ENCODE measurements around the gene PDGFA. TPM values are rescaled to one million over a fixed set of nuclear protein-coding genes. Genes with fewer than 3 reads are reported as not detected.

PDGFA gene
- total RNA-seq, 2 experiments from 2014 or later = 0.50 to 0.79 TPM

DNA sequence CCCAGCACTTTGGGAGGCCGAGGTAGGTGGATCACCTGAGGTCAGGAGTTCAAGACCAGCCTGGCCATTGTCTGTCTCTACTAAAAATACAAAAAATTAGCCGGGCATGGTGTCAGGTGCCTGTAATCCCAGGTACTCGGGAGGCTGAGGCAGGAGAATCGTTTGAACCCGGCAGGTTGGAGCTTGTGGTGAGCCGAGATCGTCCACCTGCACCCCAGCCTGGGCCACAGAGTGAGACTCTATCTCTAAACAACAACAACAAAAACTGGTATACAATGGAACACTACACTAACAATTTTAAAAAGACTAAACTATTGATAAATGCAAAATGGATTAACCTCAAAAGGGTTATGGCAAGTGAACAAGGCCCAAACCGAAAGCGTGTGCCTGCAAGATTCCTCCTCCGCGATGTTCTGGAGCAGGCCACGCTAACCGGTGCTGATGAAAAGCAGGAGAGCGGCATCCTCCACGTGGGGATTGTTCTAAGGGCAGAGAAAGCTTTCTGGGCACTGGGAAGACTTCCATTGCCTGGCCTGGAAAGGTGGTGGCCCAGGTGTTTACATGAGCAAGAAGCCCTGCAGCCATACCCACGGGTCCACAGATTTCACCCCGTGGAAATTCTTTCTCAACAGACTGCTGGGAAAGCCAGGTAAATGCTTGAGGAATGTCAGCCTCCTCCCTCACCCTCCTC, 53.8 kb downstream of the PDGFA start:
- H3K4me3 Mint-ChIP-seq = no peak overlapping the region
- H3K36me3 Mint-ChIP-seq (ENCODE audit: low read depth) = no peaks in the 10 kb centered on the region
- H3K27me3 Mint-ChIP-seq (ENCODE audit: low read depth) = no peaks in the 10 kb centered on the region
- POLR2A ChIA-PET = no interaction called here
- CTCF ChIA-PET = no interaction called here
- ATAC-seq (no peak), DNase-seq (no peak)
- H3K27ac Mint-ChIP-seq = no peak overlapping the region
- peaks cover 4% of the 10 kb centered on the region for H3K9me3 Mint-ChIP-seq (ENCODE audit: insufficient read depth)
- peaks cover 4% of the 10 kb centered on the region for H3K4me1 Mint-ChIP-seq (ENCODE audit: low read depth)

- POLR2A ChIA-PET = no interaction called here
- H3K4me1 Mint-ChIP-seq (ENCODE audit: low read depth) = peaks cover 4% of the 10 kb centered on the region
- ATAC-seq = no peak
Measured at GRCh38 chr7:464454-465401, 54.9 kb downstream of the PDGFA start.

GRCh38 chr7:463817-464453, 55.7 kb downstream of the PDGFA start:
- ChIA-PET CTCF (no interaction called here), POLR2A (no interaction called here)
- ATAC-seq (no peak), DNase-seq (no peak)
- H3K4me3 Mint-ChIP-seq = no peak overlapping the region
- H3K9me3 Mint-ChIP-seq (ENCODE audit: insufficient read depth) = peaks cover 2% of the 10 kb centered on the region
- no peaks in the 10 kb centered on the region for H3K36me3 Mint-ChIP-seq (ENCODE audit: low read depth)
- H3K27me3 Mint-ChIP-seq (ENCODE audit: low read depth) = no peaks in the 10 kb centered on the region
- peaks cover 3% of the 10 kb centered on the region for H3K4me1 Mint-ChIP-seq (ENCODE audit: low read depth)
- H3K27ac Mint-ChIP-seq = no peak overlapping the region

More at GRCh38 chr7:464454-465401, 54.9 kb downstream of the PDGFA start:
- CTCF ChIA-PET = no interaction called here
- Mint-ChIP-seq H3K27me3 (ENCODE audit: low read depth) (no peaks in the 10 kb centered on the region), H3K4me3 (no peak overlapping the region), H3K27ac (no peak overlapping the region), H3K9me3 (ENCODE audit: insufficient read depth) (peaks cover 4% of the 10 kb centered on the region), H3K36me3 (ENCODE audit: low read depth) (no peaks in the 10 kb centered on the region)
- no peak for DNase-seq

GRCh38 chr7:463362-463781, 56.3 kb downstream of the PDGFA start:
- Mint-ChIP-seq H3K4me1 (ENCODE audit: low read depth) (no peaks in the 10 kb centered on the region), H3K36me3 (ENCODE audit: low read depth) (no peaks in the 10 kb centered on the region), H3K9me3 (ENCODE audit: insufficient read depth) (no peaks in the 10 kb centered on the region), H3K4me3 (no peak overlapping the region), H3K27ac (no peak overlapping the region), H3K27me3 (ENCODE audit: low read depth) (no peaks in the 10 kb centered on the region)
- ChIA-PET POLR2A (no interaction called here), CTCF (no interaction called here)
- ATAC-seq (no peak), DNase-seq (no peak)

DNA sequence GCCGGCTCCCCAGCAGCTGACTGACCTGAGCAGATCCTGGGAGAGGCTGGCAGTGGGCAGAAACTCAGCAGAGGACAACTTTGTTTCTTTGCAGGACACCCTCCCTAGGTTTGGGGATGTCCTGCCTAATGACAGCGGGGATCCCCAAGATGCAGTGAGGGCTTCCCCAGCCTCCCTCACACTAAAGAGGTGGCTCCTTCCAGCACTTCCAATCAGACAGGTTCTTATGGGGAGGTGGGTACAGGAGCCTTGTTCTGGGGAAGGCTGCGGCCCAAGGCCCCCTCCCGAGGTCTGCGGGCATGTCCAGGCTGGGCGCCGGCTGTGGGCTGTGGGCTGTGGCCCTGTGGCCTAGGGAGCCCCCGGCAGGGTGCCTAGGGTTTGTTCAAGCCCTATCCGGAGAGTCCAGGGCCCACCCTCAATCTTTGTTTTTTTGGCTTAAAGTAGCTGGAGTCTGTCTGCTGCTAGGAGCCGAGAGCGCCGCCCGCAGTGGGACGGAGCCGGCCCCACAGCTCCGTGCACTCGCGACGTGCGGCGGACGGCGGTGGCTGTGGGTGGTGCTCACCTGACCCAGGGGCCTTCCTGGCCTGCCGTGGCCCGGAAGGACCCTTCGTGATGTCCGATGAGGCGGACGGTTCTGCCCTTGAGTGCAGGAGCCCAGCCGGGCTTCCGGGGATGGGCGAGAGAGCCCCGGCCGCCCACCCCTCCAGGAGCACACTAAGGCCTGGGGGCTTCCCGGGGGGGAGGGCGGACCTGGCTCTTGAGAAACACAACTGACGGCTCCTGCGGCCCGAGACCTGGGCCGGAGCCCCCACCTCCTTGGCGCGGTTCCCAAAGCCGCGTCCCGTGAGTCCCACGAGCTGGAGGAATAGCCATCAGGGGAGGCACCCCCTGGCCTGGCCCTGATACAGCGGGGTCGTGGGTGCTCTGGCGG, 57.2 kb downstream of the PDGFA start:
- POLR2A ChIA-PET = no interaction called here
- no peak overlapping the region for H3K27ac Mint-ChIP-seq
- CTCF ChIA-PET = no interaction called here
- H3K4me1 Mint-ChIP-seq (ENCODE audit: low read depth) = no peaks in the 10 kb centered on the region
- ATAC-seq (no peak), DNase-seq (no peak)
- H3K9me3 Mint-ChIP-seq (ENCODE audit: insufficient read depth) = no peaks in the 10 kb centered on the region
- no peaks in the 10 kb centered on the region for H3K36me3 Mint-ChIP-seq (ENCODE audit: low read depth)
- H3K27me3 Mint-ChIP-seq (ENCODE audit: low read depth) = no peaks in the 10 kb centered on the region
- H3K4me3 Mint-ChIP-seq = no peak overlapping the region

DNA sequence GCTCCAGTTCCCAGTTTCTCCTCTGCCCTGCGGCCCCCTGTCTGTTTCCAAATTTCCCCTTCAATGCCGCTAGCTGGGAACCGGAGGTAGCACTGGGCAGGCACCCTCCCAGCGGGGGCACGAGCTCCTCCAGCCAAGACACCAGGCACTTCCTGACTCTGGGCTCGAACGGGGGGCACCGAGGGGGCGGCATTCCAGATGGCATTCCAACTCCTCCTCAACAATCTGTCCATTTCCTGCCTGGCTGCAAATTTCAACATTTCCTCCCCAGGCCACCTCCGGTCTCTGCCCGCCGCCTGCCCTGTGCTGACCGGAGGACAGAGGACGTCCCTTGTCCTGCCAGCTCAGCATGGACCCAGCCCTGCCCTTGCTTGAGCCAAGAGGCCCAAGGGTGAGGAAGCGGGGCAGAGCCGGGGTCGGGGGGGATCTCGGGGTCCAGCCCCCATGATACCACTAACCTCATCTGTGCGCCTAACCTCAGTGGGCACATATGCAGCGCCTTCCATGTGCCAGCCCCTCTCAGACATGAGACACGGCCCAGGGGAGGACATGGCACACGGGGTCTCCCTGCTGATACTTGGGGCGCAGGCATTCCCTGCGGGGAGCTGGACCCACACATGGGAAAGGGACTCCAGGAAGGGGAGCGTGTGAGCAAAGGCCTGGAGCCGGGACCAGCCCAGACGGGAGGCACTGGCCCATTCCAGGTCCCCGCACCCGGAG, 58.0 kb downstream of the PDGFA start:
- no peak for ATAC-seq
- H3K27me3 Mint-ChIP-seq (ENCODE audit: low read depth) = no peaks in the 10 kb centered on the region
- CTCF ChIA-PET = no interaction called here
- POLR2A ChIA-PET = no interaction called here
- H3K9me3 Mint-ChIP-seq (ENCODE audit: insufficient read depth) = no peaks in the 10 kb centered on the region
- H3K27ac Mint-ChIP-seq = no peak overlapping the region
- DNase-seq = no peak
- H3K4me3 Mint-ChIP-seq = no peak overlapping the region
- H3K36me3 Mint-ChIP-seq (ENCODE audit: low read depth) = no peaks in the 10 kb centered on the region
- no peaks in the 10 kb centered on the region for H3K4me1 Mint-ChIP-seq (ENCODE audit: low read depth)

DNA sequence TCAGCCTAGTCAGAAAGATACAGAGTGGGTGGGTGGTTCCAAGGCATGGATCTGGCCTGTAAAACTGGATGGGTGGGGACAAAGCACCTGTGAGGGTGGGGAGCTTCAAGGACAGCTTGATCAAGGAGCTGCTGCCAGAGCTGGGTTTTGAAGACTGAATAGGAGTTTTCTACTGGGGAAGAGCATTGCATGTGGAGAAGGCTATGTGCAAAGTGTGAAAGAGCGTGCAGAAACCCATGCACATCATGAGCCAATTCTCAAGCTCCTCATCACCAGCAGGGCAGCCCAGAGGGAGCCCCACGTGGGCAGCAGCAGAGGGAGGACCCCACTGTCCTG, 58.6 kb downstream of the PDGFA start:
- DNase-seq = no peak

GRCh38 chr7:460374-461116, 59.1 kb downstream of the PDGFA start:
- Mint-ChIP-seq H3K4me1 (ENCODE audit: low read depth) (no peaks in the 10 kb centered on the region), H3K9me3 (ENCODE audit: insufficient read depth) (no peaks in the 10 kb centered on the region), H3K27ac (no peak overlapping the region), H3K4me3 (no peak overlapping the region), H3K36me3 (ENCODE audit: low read depth) (no peaks in the 10 kb centered on the region), H3K27me3 (ENCODE audit: low read depth) (no peaks in the 10 kb centered on the region)
- ChIA-PET CTCF (no interaction called here), POLR2A (no interaction called here)
- no peak for ATAC-seq
- DNase-seq = no peak

More for the DNA sequence above, 58.6 kb downstream of the PDGFA start:
- ATAC-seq = no peak
- Mint-ChIP-seq H3K27ac (no peak overlapping the region), H3K9me3 (ENCODE audit: insufficient read depth) (no peaks in the 10 kb centered on the region), H3K4me3 (no peak overlapping the region), H3K4me1 (ENCODE audit: low read depth) (no peaks in the 10 kb centered on the region), H3K36me3 (ENCODE audit: low read depth) (no peaks in the 10 kb centered on the region), H3K27me3 (ENCODE audit: low read depth) (no peaks in the 10 kb centered on the region)
- POLR2A ChIA-PET = no interaction called here
- CTCF ChIA-PET = no interaction called here

- ChIA-PET CTCF (no interaction called here), POLR2A (interaction anchor here (1.1 kb wide), 1 partner anchor 18 kb away, joined by 3 read pairs; no protein-coding TSS in a partner anchor)
- ATAC-seq (no peak), DNase-seq (no peak)
- Mint-ChIP-seq H3K27ac (no peak overlapping the region), H3K9me3 (ENCODE audit: insufficient read depth) (no peaks in the 10 kb centered on the region), H3K4me3 (no peak overlapping the region), H3K36me3 (ENCODE audit: low read depth) (no peaks in the 10 kb centered on the region), H3K27me3 (ENCODE audit: low read depth) (no peaks in the 10 kb centered on the region), H3K4me1 (ENCODE audit: low read depth) (no peaks in the 10 kb centered on the region)
Measured at GRCh38 chr7:459584-460373, 59.9 kb downstream of the PDGFA start.

DNA sequence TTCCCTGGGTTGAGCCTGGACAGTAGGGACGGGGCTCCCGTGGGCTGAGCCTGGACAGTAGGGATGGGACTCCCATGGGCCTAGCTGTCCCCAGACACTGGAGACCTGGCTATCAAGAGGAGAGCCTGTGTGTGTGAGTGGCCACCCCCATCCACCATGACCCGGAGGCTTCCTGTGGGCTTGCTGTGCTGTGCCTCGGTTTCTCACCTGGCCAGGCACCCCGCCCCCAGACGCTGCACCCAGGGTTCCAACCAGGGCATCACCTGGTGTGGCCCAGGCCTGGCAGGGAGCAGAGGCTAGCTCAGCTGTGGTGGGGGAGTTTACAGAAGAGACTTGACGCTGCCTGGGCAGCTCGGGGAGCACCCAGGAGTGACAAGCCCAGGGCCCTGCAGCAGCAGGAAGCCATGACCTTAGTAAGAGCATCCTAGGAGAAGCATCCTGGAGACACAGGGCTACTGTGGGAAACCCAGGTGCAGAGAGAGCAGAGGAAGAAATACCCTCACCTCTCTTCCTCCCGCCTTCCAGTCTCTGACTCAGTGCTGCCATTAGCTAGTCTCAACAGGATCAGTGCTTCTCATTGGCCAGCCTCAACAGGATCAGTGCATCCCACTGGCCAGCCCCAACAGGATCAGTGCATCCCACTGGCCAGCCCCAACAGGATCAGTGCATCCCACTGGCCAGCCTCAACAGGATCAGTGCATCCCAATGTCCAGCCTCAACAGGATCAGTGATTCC, 61.0 kb downstream of the PDGFA start:
- H3K4me1 Mint-ChIP-seq (ENCODE audit: low read depth) = no peaks in the 10 kb centered on the region

More for the DNA sequence above, 61.0 kb downstream of the PDGFA start:
- POLR2A ChIA-PET = interaction anchor here (1.1 kb wide), 1 partner anchor 17 kb away, joined by 3 read pairs; no protein-coding TSS in a partner anchor
- Mint-ChIP-seq H3K9me3 (ENCODE audit: insufficient read depth) (no peaks in the 10 kb centered on the region), H3K36me3 (ENCODE audit: low read depth) (no peaks in the 10 kb centered on the region), H3K4me3 (no peak overlapping the region), H3K27ac (no peak overlapping the region), H3K27me3 (ENCODE audit: low read depth) (no peaks in the 10 kb centered on the region)
- CTCF ChIA-PET = no interaction called here
- DNase-seq = no peak
- ATAC-seq = no peak
